Skeletal muscle tissue (tissue), 4 donors: ENCODE data around the gene MED27. TPM values are rescaled to one million over a fixed set of nuclear protein-coding genes. Genes with fewer than 3 reads are reported as not detected.

ENCODE experiments used
- H3K27ac ChIP-seq: one replicate; pipeline ENCODE4 v1.7.0; 2013; ENCODE audit warnings: mild to moderate bottlenecking, low read depth, low read length, inconsistent platforms
- H3K27me3 ChIP-seq, 3 donors: one replicate each; pipeline ENCODE4 v1.7.0; 2013; ENCODE audit warnings: low read length in 3 of 3; ENCODE audit not compliant: control insufficient read depth in 3 of 3, insufficient read depth in 3 of 3
- H3K36me3 ChIP-seq, 3 donors: one replicate each; pipeline ENCODE4 v1.7.0; 2013; ENCODE audit warnings: low read length in 3 of 3; ENCODE audit not compliant: control insufficient read depth in 3 of 3, insufficient read depth in 3 of 3
- H3K4me1 ChIP-seq, 3 donors: one replicate each; pipeline ENCODE4 v1.7.0; 2013; ENCODE audit warnings: low read length in 3 of 3, mild to moderate bottlenecking in 3 of 3; ENCODE audit not compliant: control insufficient read depth in 3 of 3, insufficient read depth in 3 of 3
- H3K4me3 ChIP-seq, 3 donors: one replicate each; pipeline ENCODE4 v1.7.0; 2013; ENCODE audit warnings: low read length in 3 of 3
- H3K9ac ChIP-seq, 3 donors: one replicate each; pipeline ENCODE4 v1.7.0; 2013; ENCODE audit warnings: low read length in 3 of 3, mild to moderate bottlenecking in 3 of 3, moderate library complexity in 2 of 3, low read depth in 1 of 3
- H3K9me3 ChIP-seq, 3 donors: one replicate each; pipeline ENCODE4 v1.7.0; 2013; ENCODE audit warnings: low read length in 3 of 3; ENCODE audit not compliant: control insufficient read depth in 3 of 3
- total RNA-seq: library from RNA; depleted of rRNA; stranded (reverse); fragments of >200 nt; gene quantifications from one replicate; pipeline ENCODE4 v1.2.3, GENCODE V29; 2014
- donor health status: Osteomylitis.

Gene MED27
- total RNA-seq, 1 donor from 2014 or later: 6.3 TPM

DNA sequence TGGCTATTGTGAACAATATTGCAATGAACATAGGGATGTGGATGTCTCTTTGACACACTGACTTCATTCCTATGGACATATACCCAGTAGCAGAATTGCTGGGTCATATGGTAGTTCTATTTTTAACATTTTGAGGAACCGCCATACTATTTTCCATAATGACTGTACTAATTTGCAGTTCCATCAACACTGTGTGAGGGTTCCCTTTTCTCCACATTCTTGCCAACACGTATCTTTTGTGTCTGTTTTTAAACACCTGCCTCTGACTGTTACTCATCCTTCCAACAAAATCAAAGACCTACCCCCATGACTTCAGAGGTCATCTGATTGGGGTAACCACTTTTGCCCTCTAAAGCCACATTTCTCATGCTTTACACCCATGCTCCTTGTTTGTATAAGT, 133.5 kb downstream of the MED27 start:
- Histone ChIP-seq H3K27ac (no peak overlapping the region), H3K4me1 (peaks cover 0 to 5% (median under 1%) of the 10 kb centered on the region in 3 donors), H3K36me3 (no peaks in the 10 kb centered on the region), H3K9me3 (no peaks in the 10 kb centered on the region), H3K27me3 (no peaks in the 10 kb centered on the region), H3K9ac (no peak overlapping the region), H3K4me3 (no peak overlapping the region)

DNA sequence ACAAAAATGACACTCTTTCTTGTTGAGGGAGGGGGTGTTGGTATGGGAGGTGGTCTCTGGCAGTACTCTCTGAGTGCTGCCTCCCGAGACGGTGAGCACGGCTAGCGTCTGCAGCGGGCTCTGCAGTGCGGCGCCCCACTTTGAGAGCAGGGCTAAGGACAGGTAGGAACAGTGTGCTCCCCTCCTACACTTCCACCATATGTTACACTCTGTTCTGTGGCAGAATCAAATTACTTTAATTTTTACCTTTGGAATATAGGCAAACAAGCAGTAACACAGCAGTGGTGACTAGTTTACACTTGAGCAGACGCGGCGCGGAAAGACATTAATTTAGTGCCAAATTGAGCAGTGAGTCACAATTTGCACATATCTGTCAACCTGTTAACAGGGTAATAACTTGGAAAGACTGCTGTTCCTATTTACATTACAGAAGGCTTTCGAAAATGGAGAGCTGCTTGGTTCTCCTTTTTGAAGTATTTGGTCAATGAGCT, 136.3 kb downstream of the MED27 start:
- H3K9me3 ChIP-seq: no peaks in the 10 kb centered on the region
- no peak overlapping the region for H3K9ac ChIP-seq
- no peak overlapping the region for H3K27ac ChIP-seq
- H3K27me3 ChIP-seq: no peaks in the 10 kb centered on the region
- peaks cover 0 to 5% (median 0%) of the 10 kb centered on the region in 3 donors for H3K4me1 ChIP-seq
- H3K36me3 ChIP-seq: peaks cover 0 to 5% (median 0%) of the 10 kb centered on the region in 3 donors
- no peak overlapping the region for H3K4me3 ChIP-seq

DNA sequence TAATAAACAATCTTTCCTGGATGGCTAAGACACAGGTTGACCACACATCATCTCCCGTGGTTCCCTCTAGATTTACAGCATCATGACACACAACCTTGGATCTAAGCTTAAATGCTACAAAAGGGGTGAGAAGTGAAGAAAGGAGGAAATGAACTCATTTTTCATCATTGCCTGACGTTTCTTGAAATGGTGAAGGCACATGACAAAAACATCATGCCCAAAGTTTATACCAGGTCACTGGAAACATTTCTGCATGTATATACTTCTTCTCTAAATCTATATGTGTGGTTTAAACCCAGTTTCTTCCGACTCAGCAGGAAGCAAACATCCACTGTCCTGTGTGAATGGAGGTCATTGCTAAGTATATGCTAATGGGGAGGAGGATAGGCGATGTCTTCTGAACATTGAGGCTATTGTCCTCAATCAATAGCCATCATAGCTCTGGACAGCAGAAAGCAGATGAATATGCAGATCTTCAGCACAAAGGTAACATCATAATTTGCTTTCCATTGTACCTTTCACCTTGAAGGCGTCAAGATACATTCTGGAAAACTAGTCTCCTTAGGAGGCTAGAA, 137.4 kb downstream of the MED27 start:
- no peaks in the 10 kb centered on the region for H3K27me3 ChIP-seq
- H3K9ac ChIP-seq: no peak overlapping the region
- H3K9me3 ChIP-seq: no peaks in the 10 kb centered on the region
- peaks cover 0 to 5% (median 0%) of the 10 kb centered on the region in 3 donors for H3K4me1 ChIP-seq
- H3K4me3 ChIP-seq: no peak overlapping the region
- no peak overlapping the region for H3K27ac ChIP-seq
- peaks cover 0 to 7% (median 4%) of the 10 kb centered on the region in 3 donors for H3K36me3 ChIP-seq

DNA sequence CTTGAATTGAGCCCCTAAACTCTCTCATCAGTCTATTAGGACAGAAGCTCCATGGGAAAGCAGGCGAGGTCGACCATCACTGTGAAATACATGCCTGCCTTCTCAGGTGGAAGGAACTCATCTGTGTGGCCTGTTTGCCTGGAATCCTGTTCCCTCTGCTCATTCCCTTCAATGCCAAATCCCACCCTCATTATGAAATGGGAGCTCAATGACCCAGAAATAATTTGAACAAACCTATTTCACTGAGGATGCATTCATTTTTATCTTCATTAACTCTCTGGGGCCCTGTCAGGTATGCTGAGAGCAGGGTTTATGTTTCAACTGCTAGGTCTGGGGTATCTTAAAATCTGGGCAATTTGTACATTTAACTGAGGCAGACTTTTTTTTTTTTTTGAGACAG, 142.2 kb downstream of the MED27 start:
- H3K4me1 ChIP-seq: no peaks in the 10 kb centered on the region
- no peak overlapping the region for H3K9ac ChIP-seq
- peaks cover 0 to 18% (median 4%) of the 10 kb centered on the region in 3 donors for H3K36me3 ChIP-seq
- H3K27ac ChIP-seq: no peak overlapping the region
- H3K4me3 ChIP-seq: no peak overlapping the region
- H3K27me3 ChIP-seq: no peaks in the 10 kb centered on the region
- H3K9me3 ChIP-seq: peaks cover 0 to 2% (median 0%) of the 10 kb centered on the region in 3 donors

DNA sequence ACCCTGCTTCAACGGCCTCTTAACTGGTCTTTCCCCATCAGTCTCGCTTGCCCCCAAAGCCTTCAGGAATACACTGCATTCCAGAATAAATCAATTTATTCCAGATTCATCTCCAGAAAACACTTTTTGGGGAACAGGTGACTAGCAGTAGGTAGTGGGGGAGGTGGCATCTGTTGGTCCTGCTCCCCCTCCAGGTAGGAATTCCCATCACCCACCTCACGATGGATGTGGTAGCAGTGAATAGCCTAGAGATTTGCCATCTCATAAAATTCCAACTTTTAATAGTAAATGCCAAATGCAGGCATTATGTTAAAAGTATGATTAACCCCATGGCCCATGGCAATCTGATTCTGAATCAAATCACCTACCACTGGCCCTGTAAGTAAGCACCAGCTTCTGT, 142.7 kb downstream of the MED27 start:
- Histone ChIP-seq H3K27me3 (no peaks in the 10 kb centered on the region), H3K9me3 (peaks cover 0 to 2% (median 0%) of the 10 kb centered on the region in 3 donors), H3K36me3 (peaks cover 0 to 18% (median 4%) of the 10 kb centered on the region in 3 donors), H3K9ac (no peak overlapping the region), H3K4me1 (no peaks in the 10 kb centered on the region), H3K4me3 (no peak overlapping the region), H3K27ac (no peak overlapping the region)

DNA sequence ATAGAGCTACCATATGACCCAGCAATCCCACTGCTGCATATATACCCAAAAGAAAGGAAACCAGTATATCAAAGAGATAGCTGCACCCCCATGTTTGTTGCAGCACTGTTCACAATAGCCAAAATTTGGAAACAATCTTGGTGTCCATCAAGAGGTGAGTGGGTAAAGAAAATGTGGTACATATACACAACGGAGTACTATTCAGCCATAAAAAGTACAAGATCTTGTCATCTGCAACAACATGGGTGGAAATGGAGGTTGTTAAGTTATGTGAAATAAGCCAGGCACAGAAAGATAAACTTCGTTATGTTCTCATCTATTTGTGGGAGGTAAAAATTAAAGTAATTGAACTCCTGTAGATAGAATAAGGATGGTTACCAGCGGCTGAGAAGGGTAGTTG, 145.0 kb downstream of the MED27 start:
- Histone ChIP-seq H3K27me3 (no peaks in the 10 kb centered on the region), H3K9me3 (peaks cover 0 to 2% (median 0%) of the 10 kb centered on the region in 3 donors), H3K36me3 (peaks cover 0 to 18% (median 4%) of the 10 kb centered on the region in 3 donors), H3K9ac (no peak overlapping the region), H3K4me1 (no peaks in the 10 kb centered on the region), H3K27ac (no peak overlapping the region), H3K4me3 (no peak overlapping the region)

DNA sequence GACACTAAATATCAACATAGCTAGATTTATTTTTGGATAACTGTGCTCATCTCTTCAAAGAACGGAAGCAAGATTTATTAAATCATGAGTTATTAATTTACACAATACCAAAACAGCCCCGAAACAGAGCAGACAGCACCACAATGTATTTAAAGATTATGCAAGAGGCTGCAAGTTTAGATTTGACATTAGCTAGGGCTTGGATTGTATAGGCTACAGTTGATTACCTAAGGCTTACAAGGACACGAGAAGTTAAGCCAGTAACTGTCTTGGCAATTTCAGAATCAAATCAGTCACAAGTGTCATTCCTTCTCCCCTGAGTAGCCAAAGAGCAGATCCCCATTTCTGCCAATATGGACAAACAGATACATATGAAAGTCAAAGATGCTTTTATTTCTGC, 152.6 kb downstream of the MED27 start:
- no peaks in the 10 kb centered on the region for H3K27me3 ChIP-seq
- H3K9me3 ChIP-seq: no peaks in the 10 kb centered on the region
- no peak overlapping the region for H3K27ac ChIP-seq
- H3K9ac ChIP-seq: no peak overlapping the region
- H3K36me3 ChIP-seq: no peaks in the 10 kb centered on the region
- no peak overlapping the region for H3K4me3 ChIP-seq
- H3K4me1 ChIP-seq: peaks cover 0 to 5% (median 5%) of the 10 kb centered on the region in 3 donors

DNA sequence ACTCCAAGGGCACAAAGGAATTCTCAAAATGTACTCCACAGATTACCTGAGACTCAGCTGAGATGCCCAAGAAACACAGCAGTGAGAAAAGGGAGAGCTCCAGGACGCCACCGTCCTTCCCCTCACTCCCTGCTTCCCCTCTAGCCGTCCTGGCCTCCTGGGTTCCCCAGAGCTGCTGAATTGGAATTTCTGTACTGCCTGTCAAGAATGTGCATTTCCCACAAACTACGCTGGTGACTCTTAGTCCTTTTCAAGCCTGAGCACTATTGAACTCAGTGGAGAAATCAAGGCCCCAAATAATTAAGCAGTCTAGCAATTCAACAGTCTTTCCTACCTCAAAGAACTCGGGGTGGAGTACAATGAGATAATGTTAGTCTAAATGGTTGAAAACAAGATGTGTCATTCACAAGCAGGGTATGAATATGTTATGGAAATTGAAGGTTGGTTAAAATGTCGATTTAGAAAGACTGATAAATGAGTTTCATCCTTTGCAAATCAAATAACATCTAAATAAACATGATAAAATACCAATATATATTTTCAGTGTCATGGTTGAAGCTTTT, 153.2 kb downstream of the MED27 start:
- Histone ChIP-seq H3K4me3 (no peak overlapping the region), H3K9me3 (no peaks in the 10 kb centered on the region), H3K9ac (no peak overlapping the region), H3K27me3 (no peaks in the 10 kb centered on the region), H3K4me1 (peaks cover 0 to 5% (median 5%) of the 10 kb centered on the region in 3 donors), H3K27ac (no peak overlapping the region), H3K36me3 (no peaks in the 10 kb centered on the region)

DNA sequence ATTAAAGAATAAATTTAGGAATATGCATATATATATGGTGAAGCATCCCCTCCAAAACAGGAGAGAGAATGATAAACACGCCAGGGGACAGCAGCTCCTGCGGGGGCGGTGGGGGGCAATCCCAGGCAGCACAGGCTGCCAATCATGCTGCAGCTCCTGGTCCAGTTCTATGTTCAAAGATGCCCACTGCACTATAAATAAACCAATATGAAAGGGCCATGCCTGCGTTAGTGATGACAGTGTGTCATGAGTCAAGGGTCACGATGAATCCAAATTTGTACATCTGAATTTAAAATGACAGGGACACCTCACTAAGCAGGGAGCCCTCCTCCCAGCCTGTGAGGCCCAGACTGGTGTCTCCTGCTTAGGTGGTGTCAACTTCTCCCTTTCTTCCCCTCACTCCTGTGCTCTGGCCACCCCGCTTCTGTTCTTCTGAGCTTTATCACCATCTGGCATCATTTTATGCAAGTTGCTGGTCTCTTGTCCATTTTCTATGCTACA, 153.9 kb downstream of the MED27 start:
- Histone ChIP-seq H3K27ac (no peak overlapping the region), H3K27me3 (no peaks in the 10 kb centered on the region), H3K9ac (no peak overlapping the region), H3K36me3 (no peaks in the 10 kb centered on the region), H3K4me3 (no peak overlapping the region), H3K4me1 (peaks cover 0 to 5% (median 5%) of the 10 kb centered on the region in 3 donors), H3K9me3 (no peaks in the 10 kb centered on the region)

DNA sequence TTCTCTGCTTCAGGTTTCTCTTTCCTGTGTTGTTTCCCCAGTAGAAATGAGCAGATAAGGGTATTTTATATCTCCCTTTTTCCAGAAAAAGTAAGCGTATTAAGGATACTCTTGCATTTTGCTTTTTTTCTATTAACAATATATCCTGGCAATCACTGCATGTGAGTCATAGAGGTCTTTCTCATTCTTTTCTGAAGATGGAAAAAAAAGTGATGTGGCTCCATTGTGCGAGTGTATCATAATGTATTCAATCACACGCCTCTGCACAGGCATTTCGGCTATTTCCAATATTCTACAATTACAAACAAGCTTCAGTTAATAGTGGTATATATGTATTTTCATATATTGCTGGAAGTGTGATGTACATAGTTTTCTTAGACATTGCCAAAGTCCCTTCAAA, 155.9 kb downstream of the MED27 start:
- Histone ChIP-seq H3K4me1 (peaks cover 0 to 5% (median 5%) of the 10 kb centered on the region in 3 donors), H3K4me3 (no peak overlapping the region), H3K9ac (no peak overlapping the region), H3K36me3 (no peaks in the 10 kb centered on the region), H3K27ac (no peak overlapping the region), H3K9me3 (no peaks in the 10 kb centered on the region), H3K27me3 (no peaks in the 10 kb centered on the region)
